Gastrocnemius medialis (tissue), 4 donors: ENCODE measurements around the gene HTR4.

Experiments used
- POLR2A ChIP-seq, 2 donors: fragments of 450-650 bp; IDR thresholded peaks; one replicate each; pipeline ENCODE4 v1.6.1; 2017; ENCODE audit warnings: antibody characterized with exemption in 2 of 2, mild to moderate bottlenecking in 2 of 2, moderate library complexity in 2 of 2
- TF ChIP-seq, protein P1 (sequence below), 5 experiments: fragments of 450-650 bp in 3 of 5; fragments of 200-600 bp in 2 of 5; sonication (generic) in 2 of 5; IDR thresholded peaks in 4 of 5; conservative IDR thresholded peaks in 1 of 5; 1 replicate in 4 of 5; 2 replicates in 1 of 5; pipeline ENCODE4 v1.5.1; 2016 to 2019; ENCODE audit warnings: antibody characterized with exemption in 5 of 5, mild to moderate bottlenecking in 3 of 5, moderate library complexity in 3 of 5

DNA sequence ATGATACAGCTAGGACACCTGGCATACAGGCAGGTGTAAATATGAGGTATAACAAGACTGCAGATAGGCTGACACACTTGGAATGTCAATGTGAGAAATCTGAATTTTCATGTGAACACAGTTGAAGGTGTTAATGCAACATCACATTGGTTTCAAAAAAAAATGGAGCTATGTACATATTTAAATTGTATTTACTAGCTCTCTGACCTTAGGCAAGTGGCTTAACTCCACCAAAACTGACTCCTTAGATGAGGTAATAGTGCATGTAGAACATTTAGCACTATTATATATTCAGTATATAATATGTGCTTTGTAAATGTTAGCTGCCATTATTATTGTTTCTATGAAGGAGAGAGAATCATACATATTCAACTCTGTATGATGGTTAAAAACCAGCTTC is 48.0 kb downstream of the HTR4 start:
- TF ChIP-seq, protein P1, sequence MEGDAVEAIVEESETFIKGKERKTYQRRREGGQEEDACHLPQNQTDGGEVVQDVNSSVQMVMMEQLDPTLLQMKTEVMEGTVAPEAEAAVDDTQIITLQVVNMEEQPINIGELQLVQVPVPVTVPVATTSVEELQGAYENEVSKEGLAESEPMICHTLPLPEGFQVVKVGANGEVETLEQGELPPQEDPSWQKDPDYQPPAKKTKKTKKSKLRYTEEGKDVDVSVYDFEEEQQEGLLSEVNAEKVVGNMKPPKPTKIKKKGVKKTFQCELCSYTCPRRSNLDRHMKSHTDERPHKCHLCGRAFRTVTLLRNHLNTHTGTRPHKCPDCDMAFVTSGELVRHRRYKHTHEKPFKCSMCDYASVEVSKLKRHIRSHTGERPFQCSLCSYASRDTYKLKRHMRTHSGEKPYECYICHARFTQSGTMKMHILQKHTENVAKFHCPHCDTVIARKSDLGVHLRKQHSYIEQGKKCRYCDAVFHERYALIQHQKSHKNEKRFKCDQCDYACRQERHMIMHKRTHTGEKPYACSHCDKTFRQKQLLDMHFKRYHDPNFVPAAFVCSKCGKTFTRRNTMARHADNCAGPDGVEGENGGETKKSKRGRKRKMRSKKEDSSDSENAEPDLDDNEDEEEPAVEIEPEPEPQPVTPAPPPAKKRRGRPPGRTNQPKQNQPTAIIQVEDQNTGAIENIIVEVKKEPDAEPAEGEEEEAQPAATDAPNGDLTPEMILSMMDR (IDR thresholded peaks at IDR 0.05 in 4 of 5, conservative IDR thresholded peaks at IDR 0.05 in 1 of 5) = no peak
- no peak for TF ChIP-seq POLR2A (IDR thresholded peaks at IDR 0.05)
